PC-3 (cell line): Measurements from ENCODE around the gene OTUD3.

Source experiments
- CTCF ChIP-seq: fragments of 300-600 bp; sonication (generic); conservative IDR thresholded peaks from 2 replicates; pipeline ENCODE4 v1.5.1; 2017; ENCODE audit warnings: antibody characterized with exemption, low read depth, mild to moderate bottlenecking, low read length
- EZH2 ChIP-seq: fragments of 300-600 bp; sonication (generic); IDR thresholded peaks from one replicate; pipeline ENCODE4 v1.6.1; 2017; ENCODE audit warnings: antibody characterized with exemption, mild to moderate bottlenecking, low read length; ENCODE audit not compliant: unreplicated experiment
- EZH2phosphoT487 ChIP-seq: fragments of 300-600 bp; sonication (generic); IDR thresholded peaks from 2 replicates; pipeline ENCODE4 v1.6.1; 2018; ENCODE audit warnings: mild to moderate bottlenecking, antibody characterized with exemption, low read length, borderline replicate concordance

GRCh38 chr1:19893687-19894086, 11.5 kb downstream of the OTUD3 start:
- TF ChIP-seq CTCF (no peak), EZH2 (no peak), EZH2phosphoT487 (no peak)
